ENCODE measurements around the gene SYDE2.

SYDE2 gene

GRCh38 chr1:85225624-85226380 is 25.0 kb upstream of the SYDE2 start:
- Histone ChIP-seq H3K36me3 (ENCODE audit: control insufficient read depth, insufficient read depth, low read length) (no peaks in the 10 kb centered on the region), H3K27ac (ENCODE audit: low read depth, low read length) (peak overlapping the region; percentile 69), H3K4me3 (ENCODE audit: low read length) (no peak overlapping the region), H3K4me1 (ENCODE audit: control insufficient read depth, insufficient read depth, low read length) (peaks cover 19% of the 10 kb centered on the region), H3K27me3 (ENCODE audit: control insufficient read depth, insufficient read depth, low read length) (no peaks in the 10 kb centered on the region), H3K9ac (ENCODE audit: low read length) (no peak overlapping the region)

GRCh38 chr1:85224734-85225623 is 24.2 kb upstream of the SYDE2 start:
- Histone ChIP-seq H3K27me3 (ENCODE audit: control insufficient read depth, insufficient read depth, low read length) (no peaks in the 10 kb centered on the region), H3K4me3 (ENCODE audit: low read length) (no peak overlapping the region), H3K4me1 (ENCODE audit: control insufficient read depth, insufficient read depth, low read length) (peaks cover 28% of the 10 kb centered on the region), H3K36me3 (ENCODE audit: control insufficient read depth, insufficient read depth, low read length) (no peaks in the 10 kb centered on the region), H3K9ac (ENCODE audit: low read length) (no peak overlapping the region), H3K27ac (ENCODE audit: low read depth, low read length) (peak overlapping the region; percentile 69)

- Histone ChIP-seq H3K4me1 (ENCODE audit: control insufficient read depth, insufficient read depth, low read length) (peaks cover 33% of the 10 kb centered on the region), H3K9ac (ENCODE audit: low read length) (no peak overlapping the region), H3K27me3 (ENCODE audit: control insufficient read depth, insufficient read depth, low read length) (no peaks in the 10 kb centered on the region), H3K4me3 (ENCODE audit: low read length) (no peak overlapping the region), H3K36me3 (ENCODE audit: control insufficient read depth, insufficient read depth, low read length) (no peaks in the 10 kb centered on the region), H3K27ac (ENCODE audit: low read depth, low read length) (peak overlapping the region; percentile 69)
Measured at GRCh38 chr1:85224295-85224694, 23.5 kb upstream of the SYDE2 start.

- H3K4me3 ChIP-seq (ENCODE audit: low read length), result no peak overlapping the region
- H3K27ac ChIP-seq (ENCODE audit: low read depth, low read length), result peak overlapping the region; percentile 95
- H3K36me3 ChIP-seq (ENCODE audit: control insufficient read depth, insufficient read depth, low read length), result no peaks in the 10 kb centered on the region
- H3K9ac ChIP-seq (ENCODE audit: low read length), result no peak overlapping the region
- H3K4me1 ChIP-seq (ENCODE audit: control insufficient read depth, insufficient read depth, low read length), result peaks cover 35% of the 10 kb centered on the region
- H3K27me3 ChIP-seq (ENCODE audit: control insufficient read depth, insufficient read depth, low read length), result no peaks in the 10 kb centered on the region
Measured at GRCh38 chr1:85223334-85223733, 22.5 kb upstream of the SYDE2 start.

GRCh38 chr1:85220756-85221201 is 20.0 kb upstream of the SYDE2 start:
- Histone ChIP-seq H3K9ac (ENCODE audit: low read length) (no peak overlapping the region), H3K27ac (ENCODE audit: low read depth, low read length) (peak overlapping the region; percentile 95), H3K4me3 (ENCODE audit: low read length) (no peak overlapping the region), H3K27me3 (ENCODE audit: control insufficient read depth, insufficient read depth, low read length) (no peaks in the 10 kb centered on the region), H3K4me1 (ENCODE audit: control insufficient read depth, insufficient read depth, low read length) (peaks cover 35% of the 10 kb centered on the region), H3K36me3 (ENCODE audit: control insufficient read depth, insufficient read depth, low read length) (no peaks in the 10 kb centered on the region)

- H3K36me3 ChIP-seq (ENCODE audit: control insufficient read depth, insufficient read depth, low read length), result no peaks in the 10 kb centered on the region
- no peak overlapping the region for H3K4me3 ChIP-seq (ENCODE audit: low read length)
- H3K27ac ChIP-seq (ENCODE audit: low read depth, low read length), result peak overlapping the region; percentile 95
- H3K27me3 ChIP-seq (ENCODE audit: control insufficient read depth, insufficient read depth, low read length), result no peaks in the 10 kb centered on the region
- H3K4me1 ChIP-seq (ENCODE audit: control insufficient read depth, insufficient read depth, low read length), result peaks cover 29% of the 10 kb centered on the region
- no peak overlapping the region for H3K9ac ChIP-seq (ENCODE audit: low read length)
Measured at GRCh38 chr1:85219853-85220610, 19.2 kb upstream of the SYDE2 start.

GRCh38 chr1:85216697-85217096 is 15.9 kb upstream of the SYDE2 start:
- Histone ChIP-seq H3K36me3 (ENCODE audit: control insufficient read depth, insufficient read depth, low read length) (no peaks in the 10 kb centered on the region), H3K4me3 (ENCODE audit: low read length) (no peak overlapping the region)

GRCh38 chr1:85214654-85215053 is 13.8 kb upstream of the SYDE2 start:
- Histone ChIP-seq H3K4me1 (ENCODE audit: control insufficient read depth, insufficient read depth, low read length) (peaks cover 4% of the 10 kb centered on the region), H3K27ac (ENCODE audit: low read depth, low read length) (peak overlapping the region; percentile 55), H3K36me3 (ENCODE audit: control insufficient read depth, insufficient read depth, low read length) (no peaks in the 10 kb centered on the region), H3K27me3 (ENCODE audit: control insufficient read depth, insufficient read depth, low read length) (no peaks in the 10 kb centered on the region), H3K4me3 (ENCODE audit: low read length) (no peak overlapping the region), H3K9ac (ENCODE audit: low read length) (no peak overlapping the region)

More at GRCh38 chr1:85216697-85217096, 15.9 kb upstream of the SYDE2 start:
- Histone ChIP-seq H3K27me3 (ENCODE audit: control insufficient read depth, insufficient read depth, low read length) (no peaks in the 10 kb centered on the region), H3K27ac (ENCODE audit: low read depth, low read length) (no peak overlapping the region), H3K4me1 (ENCODE audit: control insufficient read depth, insufficient read depth, low read length) (peaks cover 21% of the 10 kb centered on the region), H3K9ac (ENCODE audit: low read length) (no peak overlapping the region)

- H3K27ac ChIP-seq (ENCODE audit: low read depth, low read length), result no peak overlapping the region
- H3K4me1 ChIP-seq (ENCODE audit: control insufficient read depth, insufficient read depth, low read length), result peaks cover 5% of the 10 kb centered on the region
- no peak overlapping the region for H3K9ac ChIP-seq (ENCODE audit: low read length)
- H3K36me3 ChIP-seq (ENCODE audit: control insufficient read depth, insufficient read depth, low read length), result no peaks in the 10 kb centered on the region
- H3K4me3 ChIP-seq (ENCODE audit: low read length), result no peak overlapping the region
- no peaks in the 10 kb centered on the region for H3K27me3 ChIP-seq (ENCODE audit: control insufficient read depth, insufficient read depth, low read length)
Measured at GRCh38 chr1:85208488-85208887, 7.7 kb upstream of the SYDE2 start.

- peaks cover 4% of the 10 kb centered on the region for H3K27me3 ChIP-seq (ENCODE audit: control insufficient read depth, insufficient read depth, low read length)
- no peak overlapping the region for H3K9ac ChIP-seq (ENCODE audit: low read length)
- H3K4me3 ChIP-seq (ENCODE audit: low read length), result no peak overlapping the region
- no peaks in the 10 kb centered on the region for H3K36me3 ChIP-seq (ENCODE audit: control insufficient read depth, insufficient read depth, low read length)
- peaks cover 7% of the 10 kb centered on the region for H3K4me1 ChIP-seq (ENCODE audit: control insufficient read depth, insufficient read depth, low read length)
- H3K27ac ChIP-seq (ENCODE audit: low read depth, low read length), result no peak overlapping the region
Measured at GRCh38 chr1:85203573-85204171, 2.9 kb upstream of the SYDE2 start.

- H3K36me3 ChIP-seq (ENCODE audit: control insufficient read depth, insufficient read depth, low read length), result no peaks in the 10 kb centered on the region
- no peak overlapping the region for H3K9ac ChIP-seq (ENCODE audit: low read length)
- H3K27me3 ChIP-seq (ENCODE audit: control insufficient read depth, insufficient read depth, low read length), result peaks cover 4% of the 10 kb centered on the region
- H3K4me3 ChIP-seq (ENCODE audit: low read length), result peak overlapping the region; percentile 68
- no peak overlapping the region for H3K27ac ChIP-seq (ENCODE audit: low read depth, low read length)
- peaks cover 7% of the 10 kb centered on the region for H3K4me1 ChIP-seq (ENCODE audit: control insufficient read depth, insufficient read depth, low read length)
Measured at GRCh38 chr1:85202864-85203255, 2.0 kb upstream of the SYDE2 start.

Data from rectal smooth muscle tissue (tissue), 1 donor.